ENCODE measurements around the gene PMVK.
A peak's percentile ranks its signal among the peaks of the same experiment; 100 is the strongest.

PMVK gene

GRCh38 chr1:154945962-154946850 is 9.7 kb upstream of the PMVK start:
- no peak for DNase-seq

- no peak for DNase-seq
Observed at GRCh38 chr1:154945160-154945961, 8.8 kb upstream of the PMVK start.

GRCh38 chr1:154944401-154945159 is 8.1 kb upstream of the PMVK start:
- no peak for DNase-seq

GRCh38 chr1:154943649-154944400 is 7.3 kb upstream of the PMVK start:
- no peak for DNase-seq

- DNase-seq = no peak
Observed at GRCh38 chr1:154941333-154942013, 5.0 kb upstream of the PMVK start.

- DNase-seq = no peak
Observed at GRCh38 chr1:154940651-154941194, 4.2 kb upstream of the PMVK start.

GRCh38 chr1:154940213-154940560 is 3.7 kb upstream of the PMVK start:
- no peak for DNase-seq

GRCh38 chr1:154938604-154939399 is 2.3 kb upstream of the PMVK start:
- no peak for DNase-seq

GRCh38 chr1:154937988-154938386 is 1.5 kb upstream of the PMVK start:
- no peak for DNase-seq

- peak; percentile 94 for DNase-seq
Observed at GRCh38 chr1:154937085-154937987, 817 bp upstream of the PMVK start.

GRCh38 chr1:154935749-154936554 is 567 bp downstream of the PMVK start:
- DNase-seq = no peak

- DNase-seq = no peak
Observed at GRCh38 chr1:154934358-154934948, 2.1 kb downstream of the PMVK start.

- no peak for DNase-seq
Observed at GRCh38 chr1:154931940-154932487, 4.5 kb downstream of the PMVK start.

- DNase-seq = no peak
Observed at GRCh38 chr1:154926201-154926600, 10.3 kb downstream of the PMVK start.

- no peak for DNase-seq
Observed at GRCh38 chr1:154925335-154926170, 11.0 kb downstream of the PMVK start.

- no peak for DNase-seq
Observed at GRCh38 chr1:154923695-154924094, 12.8 kb downstream of the PMVK start.

- no peak for DNase-seq
Observed at GRCh38 chr1:154913273-154913672, 23.2 kb downstream of the PMVK start.
